Measurements from ENCODE around the gene STK24.

STK24 gene

GRCh38 chr13:98458431-98458830, 118.5 kb downstream of the STK24 start:
- Histone ChIP-seq H3K18ac (ENCODE audit: low read length) (no peak overlapping the region), H2BK15ac (replicated peaks; ENCODE audit: low read depth) (no peak overlapping the region), H3K79me2 (ENCODE audit: control insufficient read depth, insufficient read depth, low read length) (peaks cover 3% of the 10 kb centered on the region), H3K4me2 (ENCODE audit: low read length) (no peak overlapping the region), H3K79me1 (ENCODE audit: low read length) (peaks cover 9% of the 10 kb centered on the region), H3K27ac (ENCODE audit: low read depth, low read length) (no peak overlapping the region), H4K8ac (ENCODE audit: low read depth, low read length) (no peak overlapping the region), H3K27me3 (ENCODE audit: insufficient read depth, low read length, poor library complexity) (no peaks in the 10 kb centered on the region), H2AK5ac (ENCODE audit: low read length) (no peak overlapping the region), H4K5ac (ENCODE audit: low read length) (no peak overlapping the region), H2BK5ac (ENCODE audit: low read length) (no peak overlapping the region), H3K23ac (ENCODE audit: low read length) (no peak overlapping the region), H2BK120ac (ENCODE audit: low read depth, low read length) (no peak overlapping the region), H3K36me3 (ENCODE audit: control insufficient read depth, insufficient read depth, low read length) (peaks cover 1% of the 10 kb centered on the region), H3K9ac (ENCODE audit: low read length) (no peak overlapping the region), H3K4me3 (ENCODE audit: low read length) (no peak overlapping the region), H3K4me1 (ENCODE audit: control insufficient read depth, low read depth, low read length) (no peaks in the 10 kb centered on the region), H3K4ac (ENCODE audit: low read depth, low read length) (no peak overlapping the region), H3K56ac (ENCODE audit: low read length) (no peak overlapping the region)
- WGBS (ENCODE audit: extremely low coverage, insufficient coverage, low lambda C conversion rate), result no CpG with 5 or more reads among the region's 16 CpGs
- DNase-seq, result no peak

DNA sequence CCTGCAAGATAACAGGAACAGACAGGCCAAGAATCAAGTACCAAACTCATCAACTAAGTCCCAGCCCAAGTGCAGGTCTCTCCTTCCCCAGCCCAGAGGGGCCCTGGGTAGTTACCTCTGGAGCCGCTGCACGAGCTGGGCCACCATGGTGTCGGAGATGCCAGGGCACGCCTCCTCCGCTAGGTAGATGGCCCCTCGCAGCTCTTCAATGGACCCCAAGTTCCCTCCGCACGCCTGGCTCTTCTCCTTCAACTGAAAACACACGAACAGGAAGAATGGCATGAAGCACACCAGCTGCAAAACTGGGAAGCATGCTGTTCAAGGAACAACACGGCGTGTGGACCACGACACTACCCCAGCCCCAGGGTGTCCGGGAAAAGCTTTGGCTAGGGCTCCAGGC, 119.9 kb downstream of the STK24 start:
- Histone ChIP-seq H3K79me2 (ENCODE audit: control insufficient read depth, insufficient read depth, low read length) (no peaks in the 10 kb centered on the region), H2BK5ac (ENCODE audit: low read length) (no peak overlapping the region), H3K27me3 (ENCODE audit: insufficient read depth, low read length, poor library complexity) (no peaks in the 10 kb centered on the region), H4K5ac (ENCODE audit: low read length) (no peak overlapping the region), H2BK120ac (ENCODE audit: low read depth, low read length) (no peak overlapping the region), H3K56ac (ENCODE audit: low read length) (no peak overlapping the region), H3K27ac (ENCODE audit: low read depth, low read length) (no peak overlapping the region), H3K79me1 (ENCODE audit: low read length) (peaks cover 3% of the 10 kb centered on the region), H4K8ac (ENCODE audit: low read depth, low read length) (no peak overlapping the region), H2AK5ac (ENCODE audit: low read length) (no peak overlapping the region), H3K4me1 (ENCODE audit: control insufficient read depth, low read depth, low read length) (no peaks in the 10 kb centered on the region), H3K9ac (ENCODE audit: low read length) (no peak overlapping the region), H3K4ac (ENCODE audit: low read depth, low read length) (no peak overlapping the region), H3K4me3 (ENCODE audit: low read length) (no peak overlapping the region), H3K18ac (ENCODE audit: low read length) (no peak overlapping the region), H3K4me2 (ENCODE audit: low read length) (no peak overlapping the region), H3K36me3 (ENCODE audit: control insufficient read depth, insufficient read depth, low read length) (peaks cover 3% of the 10 kb centered on the region), H3K23ac (ENCODE audit: low read length) (no peak overlapping the region), H2BK15ac (replicated peaks; ENCODE audit: low read depth) (no peak overlapping the region)
- no peak for DNase-seq
- WGBS (ENCODE audit: extremely low coverage, insufficient coverage, low lambda C conversion rate), result no CpG with 5 or more reads among the region's 13 CpGs

DNA sequence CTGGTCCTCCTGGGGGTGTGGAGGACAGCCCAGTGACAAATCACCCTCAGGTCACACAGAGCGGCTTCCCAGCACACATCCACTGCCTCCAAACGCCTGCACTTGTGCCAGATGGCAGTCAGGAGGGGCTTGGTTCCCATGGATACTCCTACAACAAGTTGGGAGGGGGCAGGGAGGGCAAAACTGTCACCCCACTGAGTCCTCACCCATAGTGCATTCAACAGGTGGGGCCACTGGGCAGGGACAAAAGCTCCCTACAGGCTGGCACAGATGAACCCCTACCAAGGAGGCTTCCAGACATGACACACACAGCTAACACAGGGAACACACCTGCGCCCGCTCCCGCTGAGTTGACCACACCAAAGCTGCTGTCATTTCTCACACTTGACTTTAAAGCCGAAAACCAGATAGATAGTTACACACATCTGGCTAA, 120.5 kb downstream of the STK24 start:
- H3K4me3 ChIP-seq (ENCODE audit: low read length), result no peak overlapping the region
- no peak overlapping the region for H3K23ac ChIP-seq (ENCODE audit: low read length)
- no peak overlapping the region for H3K27ac ChIP-seq (ENCODE audit: low read depth, low read length)
- H4K5ac ChIP-seq (ENCODE audit: low read length), result no peak overlapping the region
- H3K4me2 ChIP-seq (ENCODE audit: low read length), result no peak overlapping the region
- H2BK15ac ChIP-seq (replicated peaks; ENCODE audit: low read depth), result no peak overlapping the region
- no peak overlapping the region for H2BK5ac ChIP-seq (ENCODE audit: low read length)
- H3K9ac ChIP-seq (ENCODE audit: low read length), result no peak overlapping the region
- H2AK5ac ChIP-seq (ENCODE audit: low read length), result no peak overlapping the region
- no CpG with 5 or more reads among the region's 6 CpGs for WGBS (ENCODE audit: extremely low coverage, insufficient coverage, low lambda C conversion rate)
- H3K79me2 ChIP-seq (ENCODE audit: control insufficient read depth, insufficient read depth, low read length), result no peaks in the 10 kb centered on the region
- DNase-seq, result no peak
- H3K36me3 ChIP-seq (ENCODE audit: control insufficient read depth, insufficient read depth, low read length), result peaks cover 3% of the 10 kb centered on the region
- H3K18ac ChIP-seq (ENCODE audit: low read length), result no peak overlapping the region
- no peak overlapping the region for H4K8ac ChIP-seq (ENCODE audit: low read depth, low read length)
- no peak overlapping the region for H3K4ac ChIP-seq (ENCODE audit: low read depth, low read length)
- peaks cover 4% of the 10 kb centered on the region for H3K79me1 ChIP-seq (ENCODE audit: low read length)
- no peak overlapping the region for H3K56ac ChIP-seq (ENCODE audit: low read length)
- no peak overlapping the region for H2BK120ac ChIP-seq (ENCODE audit: low read depth, low read length)
- H3K27me3 ChIP-seq (ENCODE audit: insufficient read depth, low read length, poor library complexity), result no peaks in the 10 kb centered on the region
- H3K4me1 ChIP-seq (ENCODE audit: control insufficient read depth, low read depth, low read length), result no peaks in the 10 kb centered on the region

GRCh38 chr13:98454389-98454881, 122.5 kb downstream of the STK24 start:
- peaks cover 4% of the 10 kb centered on the region for H3K79me1 ChIP-seq (ENCODE audit: low read length)
- peaks cover 1% of the 10 kb centered on the region for H3K36me3 ChIP-seq (ENCODE audit: control insufficient read depth, insufficient read depth, low read length)
- no peak overlapping the region for H3K56ac ChIP-seq (ENCODE audit: low read length)
- no peaks in the 10 kb centered on the region for H3K79me2 ChIP-seq (ENCODE audit: control insufficient read depth, insufficient read depth, low read length)
- no peak overlapping the region for H2BK5ac ChIP-seq (ENCODE audit: low read length)
- no peak overlapping the region for H3K4ac ChIP-seq (ENCODE audit: low read depth, low read length)
- H3K27me3 ChIP-seq (ENCODE audit: insufficient read depth, low read length, poor library complexity), result no peaks in the 10 kb centered on the region
- H3K9ac ChIP-seq (ENCODE audit: low read length), result no peak overlapping the region
- DNase-seq, result no peak
- no peak overlapping the region for H2BK15ac ChIP-seq (replicated peaks; ENCODE audit: low read depth)
- H2AK5ac ChIP-seq (ENCODE audit: low read length), result no peak overlapping the region
- peaks cover 5% of the 10 kb centered on the region for H3K4me1 ChIP-seq (ENCODE audit: control insufficient read depth, low read depth, low read length)
- no peak overlapping the region for H3K18ac ChIP-seq (ENCODE audit: low read length)
- H3K23ac ChIP-seq (ENCODE audit: low read length), result no peak overlapping the region
- no peak overlapping the region for H4K5ac ChIP-seq (ENCODE audit: low read length)
- no CpG with 5 or more reads among the region's 7 CpGs for WGBS (ENCODE audit: extremely low coverage, insufficient coverage, low lambda C conversion rate)
- no peak overlapping the region for H2BK120ac ChIP-seq (ENCODE audit: low read depth, low read length)
- H3K27ac ChIP-seq (ENCODE audit: low read depth, low read length), result no peak overlapping the region
- no peak overlapping the region for H3K4me2 ChIP-seq (ENCODE audit: low read length)
- no peak overlapping the region for H3K4me3 ChIP-seq (ENCODE audit: low read length)
- H4K8ac ChIP-seq (ENCODE audit: low read depth, low read length), result no peak overlapping the region

DNA sequence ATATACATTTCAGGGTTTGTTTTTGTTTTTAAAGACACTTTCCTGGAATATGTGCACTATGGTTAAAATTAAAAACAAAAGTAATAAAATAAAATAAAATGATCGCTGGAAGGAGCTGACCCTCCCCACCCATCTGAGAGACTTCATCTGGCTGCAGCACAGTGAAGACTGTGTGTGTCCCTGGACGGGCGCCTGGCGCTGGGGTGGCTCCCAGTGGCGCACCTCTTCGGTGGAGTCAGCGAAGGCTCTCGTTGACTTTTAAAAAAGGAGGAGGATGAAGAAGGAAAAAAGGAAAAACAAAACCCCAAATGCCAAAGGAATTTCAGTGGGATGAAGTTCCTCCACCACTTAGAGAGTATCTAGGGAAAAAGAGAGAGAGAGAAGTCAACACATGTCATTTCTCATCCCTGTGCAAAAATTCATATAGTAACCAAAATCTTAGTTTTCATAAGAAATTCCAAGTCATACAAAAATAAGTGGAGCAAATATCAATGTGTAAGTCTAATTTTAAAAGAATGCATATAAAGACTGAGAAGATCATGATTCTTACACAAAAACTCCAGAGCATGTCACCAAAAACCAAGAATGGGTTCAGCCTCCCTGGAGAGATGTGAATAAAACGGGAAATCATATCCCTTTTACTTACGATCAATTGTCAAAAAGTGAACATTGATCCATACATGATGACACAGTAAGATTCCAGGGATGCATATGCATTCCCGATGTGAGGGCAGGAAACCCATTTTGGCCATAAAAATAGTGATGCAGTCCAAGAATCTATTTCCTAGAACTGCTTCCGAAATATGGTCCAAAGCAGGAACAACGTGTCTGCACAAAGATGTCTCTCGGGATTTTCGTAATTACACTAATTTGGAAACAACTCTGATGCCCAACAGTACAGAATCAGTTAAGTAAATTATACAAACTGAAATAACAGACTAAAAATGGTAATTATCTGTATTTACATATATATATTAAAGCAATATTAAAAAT, 123.8 kb downstream of the STK24 start:
- peaks cover 5% of the 10 kb centered on the region for H3K4me1 ChIP-seq (ENCODE audit: control insufficient read depth, low read depth, low read length)
- no peak overlapping the region for H2BK5ac ChIP-seq (ENCODE audit: low read length)
- peaks cover 5% of the 10 kb centered on the region for H3K36me3 ChIP-seq (ENCODE audit: control insufficient read depth, insufficient read depth, low read length)
- H3K27me3 ChIP-seq (ENCODE audit: insufficient read depth, low read length, poor library complexity), result no peaks in the 10 kb centered on the region
- no peak overlapping the region for H3K4me2 ChIP-seq (ENCODE audit: low read length)
- H3K4ac ChIP-seq (ENCODE audit: low read depth, low read length), result no peak overlapping the region
- no peak overlapping the region for H2BK120ac ChIP-seq (ENCODE audit: low read depth, low read length)
- no peak overlapping the region for H3K27ac ChIP-seq (ENCODE audit: low read depth, low read length)
- peaks cover 6% of the 10 kb centered on the region for H3K79me1 ChIP-seq (ENCODE audit: low read length)
- no peak overlapping the region for H3K9ac ChIP-seq (ENCODE audit: low read length)
- no peak overlapping the region for H3K18ac ChIP-seq (ENCODE audit: low read length)
- no CpG with 5 or more reads among the region's 15 CpGs for WGBS (ENCODE audit: extremely low coverage, insufficient coverage, low lambda C conversion rate)
- H4K8ac ChIP-seq (ENCODE audit: low read depth, low read length), result no peak overlapping the region
- H3K23ac ChIP-seq (ENCODE audit: low read length), result no peak overlapping the region
- no peak overlapping the region for H4K5ac ChIP-seq (ENCODE audit: low read length)
- H3K79me2 ChIP-seq (ENCODE audit: control insufficient read depth, insufficient read depth, low read length), result no peaks in the 10 kb centered on the region
- H3K56ac ChIP-seq (ENCODE audit: low read length), result no peak overlapping the region
- no peak for DNase-seq
- H2BK15ac ChIP-seq (replicated peaks; ENCODE audit: low read depth), result no peak overlapping the region
- no peak overlapping the region for H3K4me3 ChIP-seq (ENCODE audit: low read length)
- H2AK5ac ChIP-seq (ENCODE audit: low read length), result no peak overlapping the region
